Medulla oblongata (tissue), 1 donor: Measurements from ENCODE around the gene C19orf12.

Experiments used
- DNase-seq: peaks from one replicate; pipeline ENCODE4 v3.0.0-alpha.2; 2015; ENCODE audit errors: extremely low spot score

Gene C19orf12

GRCh38 chr19:29664753-29665214, 50.3 kb downstream of the C19orf12 start:
- DNase-seq: no peak

- DNase-seq: no peak
These were observed 51.0 kb downstream of the C19orf12 start for GRCh38 chr19:29663861-29664752.

GRCh38 chr19:29662604-29663404, 52.3 kb downstream of the C19orf12 start:
- DNase-seq: no peak

GRCh38 chr19:29662278-29662603, 52.8 kb downstream of the C19orf12 start:
- DNase-seq: no peak

- DNase-seq: no peak
These were observed 54.2 kb downstream of the C19orf12 start for GRCh38 chr19:29660835-29661234.

GRCh38 chr19:29658221-29658991, 56.7 kb downstream of the C19orf12 start:
- DNase-seq: no peak

- DNase-seq: no peak
These were observed 59.3 kb downstream of the C19orf12 start for GRCh38 chr19:29655648-29656335.

GRCh38 chr19:29653398-29653797, 61.7 kb downstream of the C19orf12 start:
- no peak for DNase-seq

GRCh38 chr19:29651622-29652394, 63.3 kb downstream of the C19orf12 start:
- DNase-seq: no peak

- no peak for DNase-seq
These were observed 64.2 kb downstream of the C19orf12 start for GRCh38 chr19:29650772-29651387.
